Psoas muscle (tissue), 8 donors: ENCODE measurements around the gene UACA. TPM values are rescaled to one million over a fixed set of nuclear protein-coding genes. Genes with fewer than 3 reads are reported as not detected.

Source experiments
- ATAC-seq, 4 donors: fragments of 200-7000 bp; cut with Tn5 transposase; one replicate each; pipeline ENCODE4 v1.9.1; 2020; ENCODE audit warnings: moderate library complexity in 3 of 4, mild to moderate bottlenecking in 2 of 4
- DNase-seq, 2 donors: peaks; one replicate each; pipeline ENCODE4 v3.0.0-alpha.2; 2020
- H3K27ac ChIP-seq: fragments of 200-600 bp; one replicate; pipeline ENCODE4 v1.8.0; 2022
- H3K27me3 ChIP-seq, 3 donors: fragments of 200-600 bp in 1 of 3; one replicate each; pipeline versions ENCODE4 v1.6.1 to v1.8.0; 2013 to 2022; ENCODE audit warnings: low read length in 2 of 3, mild to moderate bottlenecking in 2 of 3, moderate library complexity in 1 of 3; ENCODE audit not compliant: insufficient read depth in 3 of 3
- H3K36me3 ChIP-seq, 2 donors: fragments of 200-600 bp in 1 of 2; one replicate each; pipeline versions ENCODE4 v1.6.1 to v1.8.0; 2013 to 2022; ENCODE audit warnings: low read depth in 1 of 2, mild to moderate bottlenecking in 1 of 2, moderate library complexity in 1 of 2; ENCODE audit not compliant: insufficient read depth in 1 of 2
- H3K4me1 ChIP-seq: fragments of 200-600 bp; one replicate; pipeline ENCODE4 v1.8.0; 2022
- H3K4me3 ChIP-seq: fragments of 200-600 bp; one replicate; pipeline ENCODE4 v1.8.0; 2022; ENCODE audit warnings: mild to moderate bottlenecking
- H3K9me3 ChIP-seq: fragments of 200-600 bp; one replicate; pipeline ENCODE4 v1.8.0; 2022
- WGBS, 3 donors: extraction: QIAGEN DNeasy Blood & Tissue Kit; methylation state at CpG; one replicate each; pipeline versions ENCODE4 v1.1.6 to v1.1.7; 2013; 5-methylcytosine and 5-hydroxymethylcytosine counted together
- intact Hi-C, 2 donors: fragments of 100-400 bp; cut with DNase I; formaldehyde crosslinking; loops; one replicate each; pipeline versions ENCODE4 v1.11.0 to v1.14.2; 2022
- polyA plus RNA-seq, 3 donors: library from polyadenylated mRNA; stranded (reverse); fragments of 200-250 nt; gene quantifications; one replicate each; pipeline ENCODE4 v1.2.3, GENCODE V29; 2013
- total RNA-seq, 4 donors: library from RNA; stranded (reverse); fragmentation: NEBNext Ultra II Directional in 2 of 4; extraction: Animal tissue kit (Norgen Biotek cat#: 25700) in 2 of 4; gene quantifications; one replicate each; pipeline versions ENCODE4 v1.2.1 to v1.2.4, GENCODE V29; 2021 to 2023
- TF ChIP-seq, protein P1 (sequence below): fragments of 200-600 bp; IDR thresholded peaks from one replicate; pipeline ENCODE4 v1.8.0; 2022; ENCODE audit warnings: antibody characterized with exemption
- donor health status: healthy with polysubstance abuse.
- donor health status: DM: no; HTN: no; CAD: no; lungs with moderate emphysema.
- donor health status: Bipolar disorder and iron deficiency.
- donor health status: healthy.
- donor health status: DM: yes; HTN: yes; CAD: no.
- donor health status: DM: no; HTN: no; CAD: no.
- donor health status: DM: no; HTN: no; CAD: no.
- donor health status: DM: yes; HTN: yes; CAD: no.

UACA gene
- total and polyA plus RNA-seq, 7 donors: 17.0 to 426 (median 138) TPM

- WGBS, 3 donors: 78 to 87% (median 84%) methylated on average over 6 of the region's 6 CpGs
- TF ChIP-seq, protein P1, sequence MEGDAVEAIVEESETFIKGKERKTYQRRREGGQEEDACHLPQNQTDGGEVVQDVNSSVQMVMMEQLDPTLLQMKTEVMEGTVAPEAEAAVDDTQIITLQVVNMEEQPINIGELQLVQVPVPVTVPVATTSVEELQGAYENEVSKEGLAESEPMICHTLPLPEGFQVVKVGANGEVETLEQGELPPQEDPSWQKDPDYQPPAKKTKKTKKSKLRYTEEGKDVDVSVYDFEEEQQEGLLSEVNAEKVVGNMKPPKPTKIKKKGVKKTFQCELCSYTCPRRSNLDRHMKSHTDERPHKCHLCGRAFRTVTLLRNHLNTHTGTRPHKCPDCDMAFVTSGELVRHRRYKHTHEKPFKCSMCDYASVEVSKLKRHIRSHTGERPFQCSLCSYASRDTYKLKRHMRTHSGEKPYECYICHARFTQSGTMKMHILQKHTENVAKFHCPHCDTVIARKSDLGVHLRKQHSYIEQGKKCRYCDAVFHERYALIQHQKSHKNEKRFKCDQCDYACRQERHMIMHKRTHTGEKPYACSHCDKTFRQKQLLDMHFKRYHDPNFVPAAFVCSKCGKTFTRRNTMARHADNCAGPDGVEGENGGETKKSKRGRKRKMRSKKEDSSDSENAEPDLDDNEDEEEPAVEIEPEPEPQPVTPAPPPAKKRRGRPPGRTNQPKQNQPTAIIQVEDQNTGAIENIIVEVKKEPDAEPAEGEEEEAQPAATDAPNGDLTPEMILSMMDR: no peak
- Histone ChIP-seq H3K36me3 (peaks cover 0 to 83% of the 10 kb centered on the region in 2 donors), H3K4me1 (peaks cover 9% of the 10 kb centered on the region), H3K9me3 (no peaks in the 10 kb centered on the region), H3K27me3 (no peaks in the 10 kb centered on the region), H3K4me3 (no peak overlapping the region), H3K27ac (peak overlapping the region; percentile 19)
- DNase-seq (no peak), ATAC-seq (peak in 1 of 4 donors; percentile 33)
- intact Hi-C loops: loop anchor here (2.0 kb wide), 2 partner anchors 128 to 132 kb away; no protein-coding TSS in a partner anchor
Observed at GRCh38 chr15:70680817-70681216, 82.5 kb downstream of the UACA start.

DNA sequence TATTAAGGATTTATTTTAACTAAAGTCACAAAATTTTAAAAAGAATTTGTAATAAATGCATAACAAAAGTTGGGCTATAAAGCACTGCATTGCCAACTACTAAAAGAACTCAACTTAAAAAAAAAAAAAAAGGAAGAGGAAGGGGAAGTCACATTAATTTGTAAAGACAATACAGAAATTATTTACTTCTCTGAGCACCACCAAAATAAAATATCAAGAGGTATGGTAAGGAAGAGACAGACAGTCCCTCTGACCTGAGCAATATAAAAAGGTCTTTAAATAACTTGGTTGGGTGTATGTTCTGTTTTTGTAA lies 83.5 kb downstream of the UACA start:
- intact Hi-C loops: loop anchor here (2.0 to 10.0 kb wide), 3 partner anchors 45 to 133 kb away; no protein-coding TSS in a partner anchor
- Histone ChIP-seq H3K27ac (no peak overlapping the region), H3K4me3 (no peak overlapping the region), H3K36me3 (peaks cover 0 to 83% of the 10 kb centered on the region in 2 donors), H3K4me1 (peaks cover 9% of the 10 kb centered on the region), H3K9me3 (no peaks in the 10 kb centered on the region), H3K27me3 (no peaks in the 10 kb centered on the region)
- TF ChIP-seq, protein P1: no peak
- peak in 1 of 4 donors; percentile 55 for ATAC-seq
- no peak for DNase-seq

- Histone ChIP-seq H3K4me1 (no peaks in the 10 kb centered on the region), H3K4me3 (no peak overlapping the region), H3K9me3 (no peaks in the 10 kb centered on the region), H3K27me3 (no peaks in the 10 kb centered on the region), H3K27ac (no peak overlapping the region), H3K36me3 (peaks cover 0 to 98% of the 10 kb centered on the region in 2 donors)
- TF ChIP-seq, protein P1: no peak
- intact Hi-C loops: loop anchor here in 1 of 2 donors (10.0 kb wide), 1 partner anchor 53 kb away; no protein-coding TSS in a partner anchor
- no peak for DNase-seq
- ATAC-seq: no peak
Observed at GRCh38 chr15:70672081-70672480, 91.3 kb downstream of the UACA start.

GRCh38 chr15:70670680-70671079 lies 92.7 kb downstream of the UACA start:
- no peak for ATAC-seq
- H3K4me3 ChIP-seq: no peak overlapping the region
- H3K9me3 ChIP-seq: no peaks in the 10 kb centered on the region
- H3K36me3 ChIP-seq: peaks cover 4 to 98% of the 10 kb centered on the region in 2 donors
- TF ChIP-seq, protein P1: no peak
- intact Hi-C loops: loop anchor here in 1 of 2 donors (10.0 kb wide), 1 partner anchor 54 kb away; no protein-coding TSS in a partner anchor
- 94 to 100% (median 100%) methylated on average over 1 of the region's 1 CpG for WGBS, 3 donors
- no peaks in the 10 kb centered on the region for H3K27me3 ChIP-seq
- no peaks in the 10 kb centered on the region for H3K4me1 ChIP-seq
- no peak for DNase-seq
- no peak overlapping the region for H3K27ac ChIP-seq
